GM11168 (cell line): Measurements from ENCODE around the gene TUBB4A.

Experiments used
- in situ Hi-C: fragments of 300-500 bp; cut with MboI; formaldehyde crosslinking; loops from one replicate; pipeline ENCODE4 v1.12.0; 2022; ENCODE audit warnings: low sequenced_read_pairs; ENCODE audit not compliant: unreplicated experiment

Gene TUBB4A

GRCh38 chr19:6499052-6499790 is 2.9 kb downstream of the TUBB4A start:
- in situ Hi-C loops, result no loop called here

GRCh38 chr19:6498294-6499036 is 3.6 kb downstream of the TUBB4A start:
- in situ Hi-C loops, result no loop called here

GRCh38 chr19:6495947-6496346 is 6.2 kb downstream of the TUBB4A start:
- in situ Hi-C loops, result no loop called here

GRCh38 chr19:6494438-6495036 is 7.6 kb downstream of the TUBB4A start:
- in situ Hi-C loops, result no loop called here

GRCh38 chr19:6491802-6492592 is 10.1 kb downstream of the TUBB4A start:
- in situ Hi-C loops, result no loop called here

GRCh38 chr19:6490134-6490533 is 12.0 kb downstream of the TUBB4A start:
- in situ Hi-C loops, result no loop called here

- in situ Hi-C loops, result no loop called here
These were observed 12.6 kb downstream of the TUBB4A start for GRCh38 chr19:6489278-6490061.

- in situ Hi-C loops, result no loop called here
These were observed 17.3 kb downstream of the TUBB4A start for GRCh38 chr19:6484831-6485230.

GRCh38 chr19:6484230-6484629 is 17.9 kb downstream of the TUBB4A start:
- in situ Hi-C loops, result no loop called here

- in situ Hi-C loops, result no loop called here
These were observed 18.9 kb downstream of the TUBB4A start for GRCh38 chr19:6483235-6483634.

- in situ Hi-C loops, result no loop called here
These were observed 19.8 kb downstream of the TUBB4A start for GRCh38 chr19:6482343-6482686.

GRCh38 chr19:6481541-6482342 is 20.4 kb downstream of the TUBB4A start, which contains the start of gene DENND1C:
Gene DENND1C, minus strand, starts transcription at chr19:6481787. Its CDS starts 92 bp downstream, at chr19:6481695.
- in situ Hi-C loops, result no loop called here

- in situ Hi-C loops, result no loop called here
These were observed 21.2 kb downstream of the TUBB4A start for GRCh38 chr19:6480848-6481415.

- in situ Hi-C loops, result no loop called here
These were observed 22.2 kb downstream of the TUBB4A start for GRCh38 chr19:6479836-6480398.

GRCh38 chr19:6478815-6479214 is 23.3 kb downstream of the TUBB4A start:
- in situ Hi-C loops, result no loop called here

- in situ Hi-C loops, result no loop called here
These were observed 25.1 kb downstream of the TUBB4A start for GRCh38 chr19:6476896-6477431.

GRCh38 chr19:6476155-6476895 is 25.8 kb downstream of the TUBB4A start:
- in situ Hi-C loops, result no loop called here
